DMS53 treated with DMSO at 0.1 percent for 48 hours (cell line): ENCODE measurements around the gene S100A1.
"Not testable (repeated sequence)": the region's sequence is repeated elsewhere in the genome, so short reads cannot be mapped to it uniquely, and the experiment has no call there.

Experiments used
- DNase-seq: peaks from one replicate; lab custom pipeline; 2025; ENCODE audit not compliant: unreplicated experiment; lab: John Stamatoyannopoulos, UW

S100A1 gene

DNA sequence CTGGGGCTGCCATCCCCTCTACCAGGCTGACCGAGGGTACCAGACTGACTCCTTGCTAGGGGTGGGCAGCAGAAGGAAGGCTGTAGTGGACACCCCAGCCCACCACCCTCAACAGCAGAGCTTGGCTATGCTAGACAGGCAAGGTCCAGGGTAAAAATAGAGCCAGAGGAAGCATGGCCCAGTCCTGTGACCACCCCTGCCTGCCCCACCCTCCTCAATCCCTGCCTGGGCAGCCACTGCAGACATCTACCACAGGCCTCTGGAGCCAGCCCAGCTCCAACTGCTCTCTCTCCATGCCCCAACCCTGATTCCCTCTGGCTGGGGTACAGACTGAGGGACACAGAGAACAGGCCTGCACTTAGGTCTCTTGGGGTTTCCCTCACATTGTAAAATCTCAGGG lies 1.7 kb downstream of the S100A1 start:
- no peak for DNase-seq

DNA sequence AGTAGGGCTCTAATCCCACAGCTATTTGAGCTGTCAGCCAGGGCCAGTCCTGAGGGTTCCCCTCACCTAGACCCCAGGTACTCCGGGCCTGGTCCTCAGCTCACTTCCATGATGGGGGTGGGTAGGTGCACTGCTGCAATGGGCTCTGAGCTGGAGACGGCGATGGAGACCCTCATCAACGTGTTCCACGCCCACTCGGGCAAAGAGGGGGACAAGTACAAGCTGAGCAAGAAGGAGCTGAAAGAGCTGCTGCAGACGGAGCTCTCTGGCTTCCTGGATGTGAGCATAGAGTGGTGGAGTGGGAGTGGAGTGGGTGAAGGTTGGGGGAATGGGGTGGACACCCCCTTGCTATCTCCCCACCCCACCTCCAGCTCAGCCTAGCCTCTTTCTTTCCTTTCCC lies 2.1 kb downstream of the S100A1 start:
- DNase-seq = no peak

DNA sequence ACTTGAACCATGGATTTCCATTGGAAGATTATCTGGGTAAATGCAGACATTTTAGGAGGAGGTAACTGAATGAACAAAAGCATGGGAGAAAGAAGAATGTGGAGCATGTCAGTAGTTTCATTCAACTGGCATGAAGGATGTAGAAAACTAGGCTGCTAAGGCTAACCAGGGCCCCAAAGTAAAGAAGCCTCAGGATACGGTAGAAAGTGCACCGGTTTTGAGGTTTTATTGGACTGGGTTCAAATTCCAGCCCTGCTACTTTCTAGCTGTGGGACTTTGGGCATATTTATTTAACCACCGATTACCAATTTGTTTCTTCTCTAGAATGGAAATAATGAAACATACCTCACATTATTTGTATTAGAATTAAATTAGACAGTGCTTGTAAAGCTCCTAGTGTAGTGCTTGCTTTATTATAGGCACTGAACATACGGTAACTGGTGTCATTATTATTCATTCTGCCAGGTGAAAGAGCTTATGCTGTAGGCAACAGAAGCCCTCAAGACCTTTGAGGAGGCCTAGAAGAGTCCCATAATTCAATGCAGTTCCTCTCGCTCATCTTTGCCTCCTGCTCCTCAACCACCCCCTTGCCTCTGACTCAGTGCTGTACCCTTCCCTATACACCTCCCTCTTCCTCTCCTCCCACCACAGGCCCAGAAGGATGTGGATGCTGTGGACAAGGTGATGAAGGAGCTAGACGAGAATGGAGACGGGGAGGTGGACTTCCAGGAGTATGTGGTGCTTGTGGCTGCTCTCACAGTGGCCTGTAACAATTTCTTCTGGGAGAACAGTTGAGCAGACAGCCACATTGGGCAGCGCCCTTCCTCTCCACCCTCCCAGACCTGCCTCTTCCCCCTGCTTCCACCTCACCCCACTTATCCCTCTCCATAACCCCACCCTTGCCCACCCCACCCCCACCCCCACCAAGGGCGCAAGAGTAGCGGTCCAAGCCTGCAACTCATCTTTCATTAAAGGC lies 3.1 kb downstream of the S100A1 start:
- DNase-seq = no peak

DNA sequence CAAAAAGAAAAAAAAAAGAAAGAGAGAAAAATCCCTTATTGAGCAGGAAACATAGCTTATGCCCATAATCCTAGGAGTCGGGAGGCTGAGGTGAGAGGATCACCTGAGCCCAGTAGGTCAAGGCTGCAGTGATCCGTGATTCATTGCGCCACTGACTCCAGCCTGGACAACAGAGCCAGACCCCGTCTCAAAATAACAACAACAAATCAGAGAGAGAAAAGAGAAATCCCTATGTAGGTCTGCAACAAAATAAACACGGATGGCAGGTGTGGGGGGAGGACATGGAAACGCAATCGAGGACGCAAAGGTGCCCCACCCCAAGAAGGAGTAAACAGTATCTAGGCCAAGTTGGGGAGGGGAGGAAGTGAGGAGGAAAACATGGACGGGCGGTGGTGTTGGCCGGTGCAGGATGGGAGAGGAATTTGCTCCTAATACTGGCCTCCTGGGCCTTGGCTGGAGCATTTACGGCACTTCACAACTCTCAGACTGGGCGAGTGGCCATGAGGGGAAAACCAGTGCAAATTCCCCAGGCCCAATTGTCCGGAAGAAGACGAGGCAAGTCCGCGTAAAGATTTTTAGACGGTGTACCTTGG lies 5.0 kb downstream of the S100A1 start:
- DNase-seq = no peak

DNA sequence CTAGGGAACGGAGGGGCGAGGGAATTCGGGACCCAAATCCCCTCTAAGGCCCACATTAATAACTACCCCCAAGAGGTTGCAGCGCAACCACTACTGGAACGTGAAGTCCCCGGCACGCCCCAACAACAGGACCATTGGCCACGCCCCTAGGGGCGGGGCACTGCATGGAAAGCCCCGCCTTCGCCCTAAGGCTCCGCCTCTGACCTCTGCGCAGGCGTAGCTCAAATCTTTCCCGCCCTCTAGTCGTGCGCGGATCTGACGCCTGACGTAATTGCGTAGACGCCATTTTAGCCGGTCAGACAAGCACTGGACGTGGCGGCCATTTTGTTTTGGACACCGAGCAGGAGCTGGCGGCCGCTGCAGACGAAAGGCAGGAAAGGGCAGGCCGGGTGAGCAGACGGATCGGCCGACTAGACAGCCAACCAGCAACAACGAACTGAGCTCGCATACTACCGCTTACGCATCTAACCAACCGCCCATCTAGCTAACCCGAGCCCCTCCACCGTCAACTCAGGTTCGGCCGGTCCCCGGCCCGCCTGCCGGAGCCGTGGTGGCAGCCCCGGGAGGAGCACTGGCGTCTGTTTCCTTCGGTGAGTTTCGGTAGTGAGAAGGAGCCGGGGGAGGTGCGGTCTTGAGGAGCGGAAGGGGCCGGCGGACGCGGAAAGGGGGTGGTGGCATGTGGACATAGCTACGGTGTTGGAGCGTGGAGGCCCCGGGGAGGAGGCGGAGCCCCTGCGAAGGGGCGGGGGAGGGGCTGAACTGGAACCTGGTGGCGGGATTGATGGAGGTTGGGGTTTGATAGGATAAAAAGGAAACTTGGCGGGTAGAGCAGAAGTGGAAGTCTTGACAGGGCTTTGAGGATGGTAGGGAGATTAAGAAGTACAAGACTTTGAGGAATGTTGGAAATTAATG lies 5.8 kb downstream of the S100A1 start, which contains the start of gene CHTOP:
Gene CHTOP, plus strand, starts transcription at position 313 of the 912 bp plus-strand sequence. CDS start 2,523 bp downstream, outside the sequence.
- peak; percentile 93 for DNase-seq

DNA sequence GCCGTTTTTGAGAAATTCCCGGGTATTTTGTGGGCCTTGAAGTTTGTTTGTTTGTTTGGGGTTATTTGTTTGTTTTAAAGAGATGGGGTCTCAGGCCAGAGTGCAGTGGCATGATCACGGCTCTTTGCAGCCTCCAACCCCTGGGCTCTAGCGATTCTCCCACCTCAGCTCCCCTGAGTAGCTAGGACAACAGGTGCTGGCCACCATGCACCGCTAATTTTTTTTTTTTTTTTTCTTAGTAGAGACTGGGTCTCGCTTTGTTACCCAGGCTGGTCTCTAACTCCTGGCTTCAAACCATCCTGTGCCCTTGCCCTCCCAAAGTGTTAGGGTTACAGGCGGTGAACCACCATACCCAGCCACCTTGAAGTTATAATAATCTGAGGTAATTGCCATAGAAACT lies 7.6 kb downstream of the S100A1 start:
- no peak for DNase-seq

DNA sequence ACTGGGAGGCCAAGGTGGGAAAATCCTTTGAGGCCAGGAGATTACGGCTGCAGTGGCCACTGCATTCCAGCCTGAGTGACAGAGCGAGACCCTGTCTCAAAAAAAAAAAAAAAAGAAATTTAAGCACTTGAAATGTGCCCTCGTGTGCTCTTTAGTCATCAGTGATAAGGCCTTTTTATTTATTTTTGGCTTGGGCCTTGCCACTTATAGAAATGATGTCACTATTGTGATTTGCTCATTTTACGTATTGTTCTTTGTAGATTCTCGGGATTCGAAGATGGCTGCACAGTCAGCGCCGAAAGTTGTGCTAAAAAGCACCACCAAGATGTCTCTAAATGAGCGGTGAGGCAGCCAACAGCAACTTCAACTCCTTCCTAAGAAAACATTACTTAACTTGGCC lies 8.1 kb downstream of the S100A1 start:
- DNase-seq = no peak

DNA sequence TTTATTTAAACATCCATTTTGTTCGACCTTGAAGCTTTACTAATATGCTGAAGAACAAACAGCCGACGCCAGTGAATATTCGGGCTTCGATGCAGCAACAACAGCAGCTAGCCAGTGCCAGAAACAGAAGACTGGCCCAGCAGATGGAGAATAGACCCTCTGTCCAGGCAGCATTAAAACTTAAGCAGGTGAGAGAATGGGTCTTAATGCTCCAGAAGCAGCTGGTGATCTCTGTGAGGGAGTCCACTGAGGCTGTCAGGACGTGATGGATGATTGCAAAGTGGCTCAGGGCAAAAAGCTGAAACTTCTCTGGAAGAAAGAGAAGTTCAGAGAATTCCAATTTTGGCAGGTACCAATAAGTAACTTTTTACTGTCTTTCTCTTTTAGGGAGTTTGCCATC lies 10.0 kb downstream of the S100A1 start:
- no peak for DNase-seq

DNA sequence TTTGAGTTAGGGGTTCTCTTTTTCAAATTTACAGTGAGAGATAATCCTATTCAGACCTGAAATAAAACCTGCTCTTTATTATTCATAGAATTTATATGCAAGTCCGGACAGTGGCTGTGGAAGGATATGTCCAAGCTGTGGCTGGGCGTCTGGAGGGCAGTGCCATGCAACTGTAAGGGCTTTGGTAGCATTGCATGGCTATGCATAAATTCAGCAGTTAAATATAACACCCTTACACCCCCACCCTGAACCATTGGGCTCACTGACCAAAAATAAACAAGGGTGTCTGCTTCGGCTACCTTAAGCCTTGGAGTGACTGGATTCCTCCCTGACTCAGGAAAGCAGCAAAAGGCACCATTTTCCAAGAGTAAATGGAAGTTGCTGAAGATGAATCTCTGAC lies 11.0 kb downstream of the S100A1 start:
- DNase-seq = no peak

DNA sequence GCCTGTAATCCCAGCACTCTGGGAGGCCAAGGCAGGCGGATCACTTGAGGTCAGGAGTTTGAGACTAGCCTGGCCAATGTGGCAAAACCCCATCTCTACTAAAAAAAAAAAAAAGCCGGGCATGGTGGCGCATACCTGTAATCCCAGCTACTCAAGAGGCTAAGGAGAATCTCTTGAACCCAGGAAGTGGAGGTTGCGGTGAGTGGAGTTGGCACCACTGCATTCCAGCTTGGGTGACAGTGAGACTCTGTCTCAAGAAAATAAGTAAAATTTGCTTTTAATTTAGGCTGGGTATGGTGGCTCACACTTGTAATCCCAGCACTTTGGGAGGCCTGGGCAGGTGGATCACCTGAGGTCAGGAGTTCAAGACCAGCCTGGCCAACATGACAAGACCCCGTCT lies 12.0 kb downstream of the S100A1 start:
- DNase-seq = not testable (repeated sequence)

DNA sequence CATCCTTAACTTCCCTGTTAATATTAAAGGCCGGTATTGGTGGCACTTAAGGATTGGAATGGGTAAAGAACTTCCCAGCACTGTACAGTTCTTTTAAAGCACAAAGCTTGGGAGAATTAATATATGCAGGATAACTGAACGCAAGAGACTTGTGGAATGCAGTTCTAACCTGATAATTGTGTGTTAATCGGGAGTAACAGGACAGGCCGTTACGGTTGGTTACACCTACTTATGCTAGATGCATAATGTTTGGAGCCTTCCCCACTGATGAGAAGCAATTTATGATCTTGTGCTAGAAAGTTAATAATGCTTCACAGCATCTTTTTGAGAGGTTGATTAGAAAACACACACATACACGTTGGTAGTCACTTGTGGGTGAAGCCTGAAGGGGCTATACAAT lies 12.6 kb downstream of the S100A1 start:
- no peak for DNase-seq

DNA sequence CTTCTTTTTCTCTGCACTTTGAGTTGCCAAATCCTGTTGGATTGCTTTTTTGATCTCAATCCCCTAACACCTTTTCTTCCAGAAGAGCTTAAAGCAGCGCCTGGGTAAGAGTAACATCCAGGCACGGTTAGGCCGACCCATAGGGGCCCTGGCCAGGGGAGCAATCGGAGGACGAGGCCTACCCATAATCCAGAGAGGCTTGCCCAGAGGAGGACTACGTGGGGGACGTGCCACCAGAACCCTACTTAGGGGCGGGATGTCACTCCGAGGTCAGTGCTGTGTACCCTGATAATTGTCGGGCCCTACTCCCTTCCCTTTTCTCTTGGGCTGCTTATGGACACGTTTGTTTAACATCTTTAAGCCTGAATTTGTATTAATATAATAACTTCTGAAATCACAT lies 13.9 kb downstream of the S100A1 start:
- DNase-seq = no peak

DNA sequence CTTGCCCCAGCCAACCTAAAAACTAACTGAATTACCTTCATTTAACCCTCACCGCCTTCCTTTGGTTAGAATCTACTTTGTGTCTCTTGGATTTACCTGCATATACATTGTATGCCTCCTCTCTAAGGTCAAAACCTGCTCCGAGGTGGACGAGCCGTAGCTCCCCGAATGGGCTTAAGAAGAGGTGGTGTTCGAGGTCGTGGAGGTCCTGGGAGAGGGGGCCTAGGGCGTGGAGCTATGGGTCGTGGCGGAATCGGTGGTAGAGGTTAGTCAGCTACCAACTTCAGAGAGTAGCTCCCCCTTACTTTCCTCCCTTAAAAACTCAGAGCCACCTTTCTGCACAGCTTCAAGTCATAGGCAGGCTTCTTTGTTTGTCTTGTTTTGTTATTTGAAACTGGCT lies 14.9 kb downstream of the S100A1 start:
- no peak for DNase-seq

DNA sequence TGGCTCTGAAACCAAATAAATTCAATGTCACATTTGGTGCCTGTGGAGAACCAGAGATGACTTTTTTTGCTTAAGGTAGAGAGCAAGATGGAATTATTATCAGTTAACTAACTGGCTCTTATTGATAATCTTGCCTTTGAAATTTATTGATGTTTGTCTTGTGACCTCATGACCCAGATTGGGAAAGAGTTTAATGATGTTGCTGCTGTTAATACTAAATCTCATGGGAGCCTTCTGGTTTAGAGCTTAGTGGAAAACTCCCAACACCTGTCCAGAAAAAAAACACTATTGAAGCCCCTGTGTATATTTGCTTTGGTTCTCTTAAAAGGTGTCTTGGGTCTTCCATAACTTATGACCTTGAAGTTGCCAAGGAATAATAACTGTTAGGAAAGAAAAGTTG lies 15.6 kb downstream of the S100A1 start:
- no peak for DNase-seq

DNA sequence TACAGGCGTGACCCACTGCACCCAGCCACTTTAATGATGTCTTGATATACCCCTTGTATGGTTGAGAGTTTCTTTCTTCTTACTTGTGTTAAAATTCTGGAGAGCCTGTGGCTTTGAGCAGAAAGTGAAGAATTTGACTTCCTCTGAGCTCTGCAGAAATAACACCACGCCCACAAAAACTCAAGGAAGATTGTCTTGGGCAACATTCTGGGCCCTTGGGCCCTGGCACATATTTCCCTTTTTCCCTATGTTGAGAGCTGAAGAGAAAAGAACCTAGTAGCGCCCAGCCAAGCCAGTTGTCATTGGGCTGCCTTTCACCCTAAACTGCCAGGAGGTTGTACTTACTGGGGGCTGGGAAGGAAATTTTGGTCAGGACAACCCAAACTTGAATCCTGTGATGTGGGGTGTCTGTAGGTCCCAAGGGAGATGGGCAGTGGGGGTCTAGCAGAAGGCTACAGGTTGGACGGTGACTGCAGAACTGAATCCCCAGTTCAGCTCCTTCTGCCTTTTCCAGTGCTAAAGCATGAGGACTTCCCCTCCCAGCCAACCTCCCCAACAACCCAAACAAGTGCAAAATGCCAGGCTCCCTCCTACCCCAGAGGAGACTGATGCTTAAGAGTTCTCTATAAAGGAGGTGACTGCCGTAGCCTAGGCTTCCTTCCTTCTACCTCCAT lies 18.6 kb downstream of the S100A1 start:
- no peak for DNase-seq

DNA sequence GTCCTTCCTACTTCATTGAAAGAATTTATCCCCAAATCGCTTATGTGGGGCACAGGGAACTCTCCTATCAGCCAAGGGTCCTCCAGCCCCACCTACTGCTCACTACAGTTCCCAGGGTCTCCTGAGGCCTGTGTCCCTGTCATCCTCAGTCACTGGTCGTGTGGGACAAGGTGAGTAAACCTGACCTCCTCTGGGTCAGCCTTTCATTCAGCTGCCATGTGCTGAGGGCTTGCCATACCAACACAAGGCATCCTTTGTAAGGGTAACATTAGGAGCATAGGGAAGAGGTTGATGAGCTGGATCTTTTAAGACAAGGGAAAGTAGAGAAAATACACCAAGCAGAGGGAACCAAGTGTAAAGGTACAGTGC lies 19.1 kb downstream of the S100A1 start:
- DNase-seq = no peak

DNA sequence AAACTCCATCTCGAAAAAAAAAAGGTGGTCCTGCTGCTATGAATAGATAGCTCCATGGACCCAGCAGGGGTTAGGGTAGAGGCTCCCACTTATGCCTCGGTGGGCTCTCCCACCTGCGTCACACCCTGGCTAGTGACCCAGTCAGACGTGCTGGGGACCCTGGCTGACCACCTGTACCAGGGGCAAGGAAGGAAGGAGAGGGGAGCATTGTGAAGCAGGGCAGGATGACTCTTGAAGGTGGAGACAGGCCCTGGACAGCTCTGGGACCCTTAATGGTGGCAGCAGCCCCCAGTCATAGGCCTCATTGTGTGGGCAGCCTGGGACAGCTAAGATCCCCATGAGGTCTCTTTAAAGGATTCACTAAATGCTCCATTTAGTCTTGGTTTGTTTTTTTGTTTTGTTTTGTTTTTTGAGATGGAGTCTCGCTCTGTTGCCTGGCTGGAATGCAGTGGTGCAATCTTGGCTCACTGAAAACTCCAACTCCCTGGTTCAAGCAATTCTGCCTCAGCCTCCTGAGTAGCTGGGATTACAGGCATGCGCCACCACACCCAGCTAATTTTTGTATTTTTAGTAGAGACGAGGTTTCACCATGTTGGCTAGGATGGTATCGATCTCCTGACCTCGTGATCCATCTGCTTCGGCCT lies 19.9 kb downstream of the S100A1 start:
- DNase-seq = no peak

DNA sequence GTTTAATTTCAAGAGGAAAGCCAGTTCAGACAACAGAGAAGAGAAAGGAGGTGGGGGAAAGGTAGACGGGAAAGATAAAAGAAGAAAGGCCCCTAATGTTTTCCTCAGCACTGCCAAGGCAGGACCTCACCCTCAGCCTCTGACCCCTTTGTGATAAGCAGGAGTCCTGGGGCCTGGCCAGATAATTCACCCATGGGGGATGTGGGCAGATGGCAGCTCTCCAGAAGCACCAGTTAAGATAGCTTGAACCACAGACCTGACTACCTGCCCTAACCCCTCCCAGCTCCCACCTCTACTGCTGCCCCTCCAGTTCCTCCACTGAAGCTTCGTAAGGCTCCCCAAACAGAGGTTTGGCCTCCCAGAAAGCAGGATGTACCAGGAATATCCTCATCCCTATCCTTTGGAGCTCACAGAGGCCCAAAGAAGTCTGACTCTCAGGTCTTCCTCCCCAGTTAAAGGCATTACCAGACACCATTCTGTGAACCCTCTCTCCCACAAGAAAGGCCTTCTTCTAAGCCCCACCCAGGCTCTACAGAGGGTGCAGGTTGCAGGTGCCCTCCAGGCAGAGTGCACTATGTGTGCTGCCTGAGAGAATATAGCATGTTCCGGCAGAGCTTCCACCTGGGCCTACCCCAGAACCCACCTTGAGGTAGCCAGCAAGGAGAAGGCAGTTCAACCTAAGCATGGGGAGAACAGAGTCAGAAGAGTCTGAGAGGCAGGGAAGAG lies 21.1 kb downstream of the S100A1 start:
- DNase-seq = peak; percentile 34

DNA sequence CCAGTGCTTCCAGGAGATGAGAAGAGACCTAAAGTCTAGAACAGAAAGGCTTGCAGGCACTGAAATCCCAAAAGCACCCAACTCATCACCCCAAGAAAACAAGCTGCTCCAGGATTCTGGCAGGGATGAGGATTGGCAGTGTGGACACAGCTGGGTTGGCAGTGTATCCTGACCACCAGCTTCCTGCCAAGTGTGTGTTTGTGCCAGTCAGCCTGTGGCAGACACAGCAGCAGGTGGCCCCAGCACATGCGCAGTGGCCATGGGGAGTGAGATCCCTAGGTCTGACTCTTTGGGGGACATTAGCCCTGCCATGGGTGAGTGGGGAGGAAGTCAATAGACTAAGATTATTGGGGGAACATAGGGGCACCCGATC lies 21.6 kb downstream of the S100A1 start:
- DNase-seq = peak; percentile 56

DNA sequence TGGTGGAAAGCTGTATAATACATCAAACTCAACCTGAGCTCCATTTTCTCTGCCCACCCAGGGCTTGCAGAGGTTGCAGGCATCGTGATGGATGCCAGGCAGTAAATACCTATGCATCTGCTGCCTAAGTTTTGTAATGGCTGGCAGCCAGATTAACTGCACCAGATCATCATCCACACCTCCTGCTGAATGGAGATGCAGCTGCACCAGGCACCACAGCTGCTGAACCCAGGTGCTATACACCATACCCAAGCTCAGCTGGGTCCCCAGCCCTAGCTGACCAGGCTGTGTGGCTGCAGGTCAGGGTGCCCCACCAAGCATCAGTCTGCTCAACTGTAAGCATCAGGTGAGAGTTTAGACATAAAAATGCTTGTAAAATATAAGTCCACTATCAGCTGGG lies 23.5 kb downstream of the S100A1 start:
- no peak for DNase-seq
